ENCODE data around the gene MUC4. TPM values are rescaled to one million over a fixed set of nuclear protein-coding genes. Genes with fewer than 3 reads are reported as not detected.

The MUC4 gene
- total and polyA plus RNA-seq, 10 of the 15 experiments (the other 5 are each of a cell fraction or from before 2014, with no cell fraction given): 0.02 to 0.46 (median 0.27) TPM; not detected in 4

GRCh38 chr3:195820901-195821300 is 9.2 kb upstream of the MUC4 start (continued):
- no peak for TF ChIP-seq PML (IDR thresholded peaks at IDR 0.05; ENCODE audit: low read length)

GRCh38 chr3:195820186-195820585 is 8.5 kb upstream of the MUC4 start:
- 54% methylated on average over 8 of the region's 8 CpGs for WGBS (ENCODE audit: insufficient coverage, insufficient replicate concordance, low lambda C conversion rate, missing lambda C conversion rate)
- Histone ChIP-seq H3K9me3 (replicated peaks; ENCODE audit: control insufficient read depth, insufficient read depth, low read length) (no peaks in the 10 kb centered on the region), H3K27ac (ENCODE audit: control insufficient read depth, insufficient read depth) (no peak overlapping the region), H3K79me2 (ENCODE audit: control insufficient read depth, insufficient read depth, low read length) (no peaks in the 10 kb centered on the region), H3K9ac (ENCODE audit: control insufficient read depth, insufficient read depth, low read length) (no peak overlapping the region), H2AFZ (ENCODE audit: control insufficient read depth, low read depth, low read length) (no peak overlapping the region), H3K4me1 (ENCODE audit: control insufficient read depth, insufficient read depth, low read length) (no peaks in the 10 kb centered on the region), H3K36me3 (ENCODE audit: control insufficient read depth in 2 of 2, insufficient read depth in 2 of 2, low read length in 1 of 2) (no peaks in the 10 kb centered on the region), H3K27me3 (replicated peaks in 1 of 2; ENCODE audit: control insufficient read depth in 2 of 2, insufficient read depth in 2 of 2, low read length in 1 of 2) (no peaks in the 10 kb centered on the region), H3K4me3 (no peak overlapping the region), H3K4me2 (ENCODE audit: control insufficient read depth, insufficient read depth) (no peak overlapping the region), H4K20me1 (ENCODE audit: control insufficient read depth, insufficient read depth) (no peaks in the 10 kb centered on the region)
- ATAC-seq: no peak
- FAIRE-seq: no peak
- no peak for TF ChIP-seq TAF1 (IDR thresholded peaks at IDR 0.05; ENCODE audit: borderline replicate concordance, low read depth, low read length)
- TF ChIP-seq ZNF217 (IDR thresholded peaks at IDR 0.05): no peak
- TF ChIP-seq SMARCA5 (IDR thresholded peaks at IDR 0.05): no peak
- TF ChIP-seq ESRRA (IDR thresholded peaks at IDR 0.05; ENCODE audit: low read length): no peak
- no peak for TF ChIP-seq ZBTB11 (CRISPR knock-in tag; IDR thresholded peaks at IDR 0.05)
- TF ChIP-seq NFYB (IDR thresholded peaks at IDR 0.05; ENCODE audit: insufficient read depth, low read depth, low read length): no peak
- no peak for TF ChIP-seq CHD2 (IDR thresholded peaks at IDR 0.05; ENCODE audit: borderline replicate concordance, low read depth, low read length)
- no peak for TF ChIP-seq CTCF (IDR thresholded peaks at IDR 0.05 in 2 of 3, conservative IDR thresholded peaks at IDR 0.05 in 1 of 3; ENCODE audit: control insufficient read depth in 2 of 3, extremely low read depth in 1 of 3, insufficient read depth in 1 of 3, low read depth in 3 of 3, low read length in 3 of 3)
- no peak for TF ChIP-seq YBX1 (IDR thresholded peaks at IDR 0.05)
- no peak for TF ChIP-seq DPF2 (IDR thresholded peaks at IDR 0.05)
- TF ChIP-seq ZNF384 (IDR thresholded peaks at IDR 0.05; ENCODE audit: borderline replicate concordance, low read depth, low read length): no peak
- CTCF ChIA-PET: interaction anchor here (1.0 kb wide), 1 partner anchor 30 kb away, joined by 3 read pairs; no protein-coding TSS in a partner anchor
- intact Hi-C loops (cut with micrococcal nuclease; ENCODE audit: unreplicated experiment): no loop called here
- POLR2A ChIA-PET: no interaction called here
- no peak for DNase-seq (ENCODE audit: low read depth, low spot score)
- SMC1A ChIA-PET (ENCODE audit: uncharacterized antibody, unreplicated experiment): no interaction called here
- BruUV-seq (replicated peaks): no TSS peak
- in situ Hi-C loops (cut with MboI): no loop called here
- RAD21 ChIA-PET (ENCODE audit: unreplicated experiment): no interaction called here

Measured in GM12878 (cell line).